Osteocyte (in vitro differentiated cells): ENCODE measurements around the gene LMBR1. TPM values are rescaled to one million over a fixed set of nuclear protein-coding genes. Genes with fewer than 3 reads are reported as not detected.
"Not testable (repeated sequence)": the region's sequence is repeated elsewhere in the genome, so short reads cannot be mapped to it uniquely, and the experiment has no call there.

Experiments used
- DNase-seq: peaks from one replicate; pipeline ENCODE4 v3.0.0; 2021; ENCODE audit warnings: mixed read lengths; ENCODE audit not compliant: unreplicated experiment; ENCODE audit errors: extremely low spot score
- H3K27ac Mint-ChIP-seq: one replicate; pipeline ENCODE4 v1.8.0; 2021; ENCODE audit warnings: mild to moderate bottlenecking, mixed read lengths; ENCODE audit not compliant: unreplicated experiment
- H3K27me3 Mint-ChIP-seq: one replicate; pipeline ENCODE4 v1.8.0; 2021; ENCODE audit warnings: mixed read lengths; ENCODE audit not compliant: unreplicated experiment
- H3K36me3 Mint-ChIP-seq: one replicate; pipeline ENCODE4 v1.8.0; 2021; ENCODE audit warnings: mixed read lengths; ENCODE audit not compliant: unreplicated experiment
- H3K4me1 Mint-ChIP-seq: one replicate; pipeline ENCODE4 v1.8.0; 2021; ENCODE audit warnings: mixed read lengths; ENCODE audit not compliant: unreplicated experiment
- H3K4me3 Mint-ChIP-seq: one replicate; pipeline ENCODE4 v1.8.0; 2021; ENCODE audit warnings: mild to moderate bottlenecking, moderate library complexity, mixed read lengths; ENCODE audit not compliant: unreplicated experiment
- H3K9me3 Mint-ChIP-seq: one replicate; pipeline ENCODE4 v1.8.0; 2021; ENCODE audit warnings: mixed read lengths; ENCODE audit not compliant: unreplicated experiment
- total RNA-seq: library from RNA; stranded (reverse); gene quantifications from 2 replicates; pipeline ENCODE4 v1.2.1, GENCODE V29; 2021
- TF ChIP-seq, protein P1 (sequence below): fragments of 200-600 bp; sonication (generic); IDR thresholded peaks from 2 replicates; pipeline ENCODE4 v1.5.0; 2021; ENCODE audit warnings: antibody characterized with exemption, mild to moderate bottlenecking, moderate library complexity

Gene LMBR1
- total RNA-seq, 1 donor from 2014 or later, result 55.8 TPM

- TF ChIP-seq, protein P1, sequence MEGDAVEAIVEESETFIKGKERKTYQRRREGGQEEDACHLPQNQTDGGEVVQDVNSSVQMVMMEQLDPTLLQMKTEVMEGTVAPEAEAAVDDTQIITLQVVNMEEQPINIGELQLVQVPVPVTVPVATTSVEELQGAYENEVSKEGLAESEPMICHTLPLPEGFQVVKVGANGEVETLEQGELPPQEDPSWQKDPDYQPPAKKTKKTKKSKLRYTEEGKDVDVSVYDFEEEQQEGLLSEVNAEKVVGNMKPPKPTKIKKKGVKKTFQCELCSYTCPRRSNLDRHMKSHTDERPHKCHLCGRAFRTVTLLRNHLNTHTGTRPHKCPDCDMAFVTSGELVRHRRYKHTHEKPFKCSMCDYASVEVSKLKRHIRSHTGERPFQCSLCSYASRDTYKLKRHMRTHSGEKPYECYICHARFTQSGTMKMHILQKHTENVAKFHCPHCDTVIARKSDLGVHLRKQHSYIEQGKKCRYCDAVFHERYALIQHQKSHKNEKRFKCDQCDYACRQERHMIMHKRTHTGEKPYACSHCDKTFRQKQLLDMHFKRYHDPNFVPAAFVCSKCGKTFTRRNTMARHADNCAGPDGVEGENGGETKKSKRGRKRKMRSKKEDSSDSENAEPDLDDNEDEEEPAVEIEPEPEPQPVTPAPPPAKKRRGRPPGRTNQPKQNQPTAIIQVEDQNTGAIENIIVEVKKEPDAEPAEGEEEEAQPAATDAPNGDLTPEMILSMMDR, result peak; percentile 19
- peaks cover 1% of the 10 kb centered on the region for H3K4me1 Mint-ChIP-seq
- H3K9me3 Mint-ChIP-seq, result no peaks in the 10 kb centered on the region
- no peaks in the 10 kb centered on the region for H3K27me3 Mint-ChIP-seq
- DNase-seq, result no peak
- H3K27ac Mint-ChIP-seq, result no peak overlapping the region
- H3K36me3 Mint-ChIP-seq, result peaks cover 2% of the 10 kb centered on the region
- H3K4me3 Mint-ChIP-seq, result no peak overlapping the region
Observed at GRCh38 chr7:156820445-156821063, 72.4 kb downstream of the LMBR1 start.

- Mint-ChIP-seq H3K4me1 (peaks cover 1% of the 10 kb centered on the region), H3K9me3 (no peaks in the 10 kb centered on the region), H3K27ac (no peak overlapping the region), H3K27me3 (no peaks in the 10 kb centered on the region), H3K36me3 (peaks cover 2% of the 10 kb centered on the region), H3K4me3 (no peak overlapping the region)
- TF ChIP-seq, protein P1, result no peak
- DNase-seq, result no peak
Observed at GRCh38 chr7:156819733-156820295, 73.2 kb downstream of the LMBR1 start.

DNA sequence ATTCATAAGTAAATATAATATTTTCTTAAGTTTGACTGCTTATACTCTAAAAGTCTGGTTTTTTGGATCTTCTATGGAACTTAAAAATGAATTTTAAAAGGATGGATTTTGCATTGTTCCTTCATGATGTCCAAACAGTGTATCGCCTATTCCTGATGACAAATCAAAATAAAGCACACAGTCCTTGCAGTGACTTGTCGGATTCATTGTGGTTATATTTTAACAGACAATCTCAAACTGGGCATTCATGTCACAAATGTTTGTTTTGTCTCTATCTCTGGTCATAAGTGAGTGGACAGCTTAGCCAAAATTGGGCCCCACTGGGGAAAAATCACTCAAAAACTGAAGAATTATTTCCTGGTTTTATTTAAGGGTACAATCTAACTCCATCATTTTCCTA is 74.8 kb downstream of the LMBR1 start:
- Mint-ChIP-seq H3K9me3 (no peaks in the 10 kb centered on the region), H3K27ac (no peak overlapping the region), H3K4me3 (no peak overlapping the region), H3K4me1 (peaks cover 1% of the 10 kb centered on the region), H3K36me3 (peaks cover 2% of the 10 kb centered on the region), H3K27me3 (no peaks in the 10 kb centered on the region)
- TF ChIP-seq, protein P1, result no peak
- DNase-seq, result no peak

DNA sequence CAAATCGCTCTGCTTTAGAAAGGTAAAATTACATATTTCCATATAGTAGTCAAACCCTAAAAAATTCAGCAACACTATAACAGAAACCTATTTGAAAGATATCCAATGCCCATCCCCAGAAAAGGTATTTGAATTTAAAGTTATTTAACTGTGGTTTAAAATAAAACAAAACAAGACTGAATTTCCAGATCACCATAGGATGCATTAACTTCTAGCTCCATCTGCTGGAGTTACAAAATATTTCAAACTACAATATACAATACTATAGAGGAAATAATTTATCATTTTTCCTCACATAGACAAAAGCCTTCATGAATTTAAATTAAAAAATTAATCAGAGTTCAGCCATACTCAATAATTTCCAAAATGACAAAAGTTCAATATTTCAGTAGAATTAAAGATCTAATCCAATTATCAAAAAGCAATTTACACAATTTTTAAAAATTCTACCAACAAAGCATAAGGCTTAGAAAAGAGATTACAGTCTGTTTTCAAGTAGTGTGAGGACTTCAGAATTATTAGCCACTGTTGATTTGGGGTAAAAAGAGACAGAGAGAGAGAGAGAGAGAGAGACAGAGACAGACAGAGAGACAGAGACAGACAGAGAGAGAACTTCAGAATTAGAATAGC is 75.9 kb downstream of the LMBR1 start:
- Mint-ChIP-seq H3K4me3 (no peak overlapping the region), H3K4me1 (peaks cover 1% of the 10 kb centered on the region), H3K36me3 (peaks cover 4% of the 10 kb centered on the region), H3K27me3 (no peaks in the 10 kb centered on the region), H3K27ac (no peak overlapping the region), H3K9me3 (no peaks in the 10 kb centered on the region)
- TF ChIP-seq, protein P1, result peak; percentile 65
- no peak for DNase-seq

GRCh38 chr7:156811706-156812105 is 81.3 kb downstream of the LMBR1 start:
- H3K4me3 Mint-ChIP-seq, result no peak overlapping the region
- H3K27ac Mint-ChIP-seq, result no peak overlapping the region
- H3K9me3 Mint-ChIP-seq, result no peaks in the 10 kb centered on the region
- TF ChIP-seq, protein P1, result no peak
- DNase-seq, result no peak
- H3K4me1 Mint-ChIP-seq, result no peaks in the 10 kb centered on the region
- H3K36me3 Mint-ChIP-seq, result peaks cover 6% of the 10 kb centered on the region
- no peaks in the 10 kb centered on the region for H3K27me3 Mint-ChIP-seq

GRCh38 chr7:156803656-156804055 is 89.3 kb downstream of the LMBR1 start:
- H3K9me3 Mint-ChIP-seq, H3K4me3 Mint-ChIP-seq, H3K27me3 Mint-ChIP-seq, DNase-seq, H3K27ac Mint-ChIP-seq, H3K4me1 Mint-ChIP-seq, H3K36me3 Mint-ChIP-seq: not testable (repeated sequence)
